Mesenchymal stem cell (in vitro differentiated cells and primary cell): ENCODE data around the gene SARS1.

ENCODE experiments used
- DNase-seq: peaks from one replicate; pipeline ENCODE4 v3.0.0-alpha.2; 2013
- H2AFZ ChIP-seq: one replicate; pipeline ENCODE4 v1.6.1; 2013; ENCODE audit warnings: low read depth, mild to moderate bottlenecking, control low read depth, inconsistent platforms, low read length, moderate library complexity
- H2AK5ac ChIP-seq: 2 replicates; pipeline ENCODE4 v1.6.1; 2013; ENCODE audit warnings: low read length, moderate library complexity, mild to moderate bottlenecking, inconsistent platforms; ENCODE audit not compliant: severe bottlenecking
- H2BK120ac ChIP-seq: one replicate; pipeline ENCODE4 v1.6.1; 2013; ENCODE audit warnings: low read depth, mild to moderate bottlenecking, inconsistent platforms, low read length, moderate library complexity
- H2BK12ac ChIP-seq, 2 experiments: one replicate each; pipeline ENCODE4 v1.6.1; 2013; ENCODE audit warnings: inconsistent platforms in 2 of 2, low read length in 2 of 2, mild to moderate bottlenecking in 2 of 2, moderate library complexity in 2 of 2, control low read depth in 1 of 2
- H2BK15ac ChIP-seq: one replicate; pipeline ENCODE4 v1.6.1; 2013; ENCODE audit warnings: mild to moderate bottlenecking, low read depth, inconsistent platforms; ENCODE audit not compliant: poor library complexity, severe bottlenecking
- H2BK5ac ChIP-seq: 2 replicates; pipeline ENCODE4 v1.6.1; 2013; ENCODE audit warnings: low read depth, mild to moderate bottlenecking, low read length, control low read depth, inconsistent platforms; ENCODE audit not compliant: poor library complexity, severe bottlenecking
- H3K14ac ChIP-seq, 2 experiments: one replicate each; pipeline ENCODE4 v1.6.1; 2013; ENCODE audit warnings: inconsistent platforms in 2 of 2, low read length in 2 of 2, control low read depth in 1 of 2, mild to moderate bottlenecking in 1 of 2, moderate library complexity in 1 of 2
- H3K18ac ChIP-seq, 2 experiments: one replicate each; pipeline ENCODE4 v1.6.1; 2013; ENCODE audit warnings: inconsistent platforms in 2 of 2, low read length in 2 of 2, control low read depth in 1 of 2, low read depth in 1 of 2, mild to moderate bottlenecking in 1 of 2
- H3K23ac ChIP-seq, 2 experiments: one replicate each; pipeline ENCODE4 v1.6.1; 2013; ENCODE audit warnings: inconsistent platforms in 2 of 2, low read length in 2 of 2, mild to moderate bottlenecking in 2 of 2, moderate library complexity in 2 of 2, control low read depth in 1 of 2
- H3K27ac ChIP-seq: 2 replicates; pipeline ENCODE4 v1.5.1; 2013; ENCODE audit warnings: mild to moderate bottlenecking, moderate library complexity, low read length, control low read depth, inconsistent platforms; ENCODE audit not compliant: poor library complexity, severe bottlenecking
- H3K27me3 ChIP-seq, 2 experiments: 2 replicates each; pipeline versions ENCODE4 v1.6.1 to v1.7.0; 2013; ENCODE audit warnings: low read length in 2 of 2, mild to moderate bottlenecking in 2 of 2, moderate library complexity in 2 of 2, control low read depth in 1 of 2, inconsistent platforms in 1 of 2; ENCODE audit not compliant: control insufficient read depth in 1 of 2, insufficient read depth in 1 of 2
- H3K36me3 ChIP-seq, 2 experiments: 2 replicates each; pipeline versions ENCODE4 v1.6.1 to v1.7.0; 2013; ENCODE audit warnings: low read length in 2 of 2, control low read depth in 1 of 2, inconsistent platforms in 1 of 2, low read depth in 1 of 2, mild to moderate bottlenecking in 1 of 2; ENCODE audit not compliant: insufficient read depth in 2 of 2, control insufficient read depth in 1 of 2
- H3K4ac ChIP-seq, 2 experiments: one replicate each; pipeline ENCODE4 v1.6.1; 2013; ENCODE audit warnings: inconsistent platforms in 2 of 2, low read length in 2 of 2, mild to moderate bottlenecking in 2 of 2, moderate library complexity in 2 of 2, control low read depth in 1 of 2, low read depth in 1 of 2
- H3K4me1 ChIP-seq: 2 replicates; pipeline ENCODE4 v1.6.1; 2013; ENCODE audit warnings: low read depth, low read length, control low read depth; ENCODE audit not compliant: control insufficient read depth, insufficient read depth
- H3K4me2 ChIP-seq: 2 replicates; pipeline ENCODE4 v1.6.1; 2013; ENCODE audit warnings: low read length, mild to moderate bottlenecking, inconsistent platforms; ENCODE audit not compliant: poor library complexity, severe bottlenecking
- H3K4me3 ChIP-seq, 2 experiments: 2 replicates each; pipeline versions ENCODE4 v1.5.1 to v1.7.0; 2013; ENCODE audit warnings: low read length in 2 of 2, mild to moderate bottlenecking in 2 of 2, control low read depth in 1 of 2, low read depth in 1 of 2; ENCODE audit not compliant: insufficient read depth in 1 of 2
- H3K79me1 ChIP-seq: replicated peaks from 2 replicates; pipeline ENCODE4 v1.6.1; 2013; ENCODE audit warnings: mild to moderate bottlenecking, control low read depth, low read length, inconsistent platforms; ENCODE audit not compliant: poor library complexity, severe bottlenecking
- H3K9ac ChIP-seq: 2 replicates; pipeline ENCODE4 v1.7.0; 2013; ENCODE audit warnings: mild to moderate bottlenecking, low read length, moderate library complexity
- H3K9me3 ChIP-seq: 2 replicates; pipeline ENCODE4 v1.7.0; 2013; ENCODE audit warnings: mild to moderate bottlenecking, low read length; ENCODE audit not compliant: control insufficient read depth
- H4K8ac ChIP-seq: one replicate; pipeline ENCODE4 v1.6.1; 2013; ENCODE audit warnings: inconsistent platforms, mild to moderate bottlenecking, low read length, moderate library complexity
- H4K91ac ChIP-seq: one replicate; pipeline ENCODE4 v1.6.1; 2013; ENCODE audit warnings: mild to moderate bottlenecking, low read length, inconsistent platforms
- WGBS: methylation state at CpG from one replicate; pipeline ENCODE4 v1.1.7; 2013; ENCODE audit warnings: mixed read lengths; 5-methylcytosine and 5-hydroxymethylcytosine counted together

SARS1 gene

GRCh38 chr1:109254621-109255096 lies 40.9 kb downstream of the SARS1 start:
- Histone ChIP-seq H2BK12ac (peak overlapping the region; percentile 17 to 34), H3K4me2 (no peak overlapping the region), H3K4me1 (peaks cover 52% of the 10 kb centered on the region), H3K27ac (peak overlapping the region; percentile 24), H4K8ac (peak overlapping the region; percentile 93), H2BK15ac (peak overlapping the region; percentile 86), H2AK5ac (peak overlapping the region; percentile 69), H3K36me3 (peaks cover 0 to 23% of the 10 kb centered on the region in 2 experiments), H3K9me3 (no peaks in the 10 kb centered on the region), H3K4me3 (no peak overlapping the region), H3K14ac (peak overlapping the region in 1 of 2 experiments; percentile 5), H3K9ac (no peak overlapping the region), H2BK120ac (no peak overlapping the region), H2AFZ (no peak overlapping the region), H3K18ac (no peak overlapping the region), H4K91ac (peak overlapping the region; percentile 91), H3K23ac (no peak overlapping the region), H2BK5ac (no peak overlapping the region), H3K79me1 (peaks cover 3% of the 10 kb centered on the region), H3K27me3 (peaks cover 0 to 47% of the 10 kb centered on the region in 2 experiments), H3K4ac (peak overlapping the region in 1 of 2 experiments; percentile 70)
- DNase-seq, result no peak
- 84% methylated on average over 7 of the region's 7 CpGs for WGBS

GRCh38 chr1:109255097-109255651 lies 41.5 kb downstream of the SARS1 start:
- no peak overlapping the region for H3K4me2 ChIP-seq
- peaks cover 52% of the 10 kb centered on the region for H3K4me1 ChIP-seq
- no peak overlapping the region for H4K91ac ChIP-seq
- no peak overlapping the region for H2AFZ ChIP-seq
- peak overlapping the region; percentile 28 for H2BK15ac ChIP-seq
- peaks cover 3% of the 10 kb centered on the region for H3K79me1 ChIP-seq
- H3K36me3 ChIP-seq, result peaks cover 0 to 23% of the 10 kb centered on the region in 2 experiments
- no peak overlapping the region for H3K14ac ChIP-seq
- H3K4ac ChIP-seq, result no peak overlapping the region
- peaks cover 0 to 45% of the 10 kb centered on the region in 2 experiments for H3K27me3 ChIP-seq
- H2BK120ac ChIP-seq, result no peak overlapping the region
- no peak overlapping the region for H3K27ac ChIP-seq
- H3K9me3 ChIP-seq, result no peaks in the 10 kb centered on the region
- H4K8ac ChIP-seq, result no peak overlapping the region
- H2AK5ac ChIP-seq, result peak overlapping the region; percentile 69
- no peak overlapping the region for H3K18ac ChIP-seq
- 87% methylated on average over 15 of the region's 15 CpGs for WGBS
- no peak overlapping the region for H2BK5ac ChIP-seq
- DNase-seq, result no peak
- no peak overlapping the region for H3K9ac ChIP-seq
- H3K23ac ChIP-seq, result no peak overlapping the region
- no peak overlapping the region for H3K4me3 ChIP-seq
- no peak overlapping the region for H2BK12ac ChIP-seq

GRCh38 chr1:109255678-109256077 lies 42.0 kb downstream of the SARS1 start:
- peaks cover 47% of the 10 kb centered on the region for H3K4me1 ChIP-seq
- H3K14ac ChIP-seq, result no peak overlapping the region
- H4K91ac ChIP-seq, result no peak overlapping the region
- peaks cover 3% of the 10 kb centered on the region for H3K79me1 ChIP-seq
- no peak overlapping the region for H2BK120ac ChIP-seq
- no peak overlapping the region for H3K27ac ChIP-seq
- DNase-seq, result no peak
- H4K8ac ChIP-seq, result no peak overlapping the region
- no peak overlapping the region for H2BK15ac ChIP-seq
- peaks cover 0 to 20% of the 10 kb centered on the region in 2 experiments for H3K36me3 ChIP-seq
- no peak overlapping the region for H3K4me2 ChIP-seq
- H2BK5ac ChIP-seq, result no peak overlapping the region
- WGBS, result 93% methylated on average over 3 of the region's 5 CpGs
- no peak overlapping the region for H2AFZ ChIP-seq
- no peak overlapping the region for H3K18ac ChIP-seq
- H3K9ac ChIP-seq, result no peak overlapping the region
- H2AK5ac ChIP-seq, result peak overlapping the region; percentile 29
- H2BK12ac ChIP-seq, result no peak overlapping the region
- H3K9me3 ChIP-seq, result no peaks in the 10 kb centered on the region
- peaks cover 0 to 40% of the 10 kb centered on the region in 2 experiments for H3K27me3 ChIP-seq
- no peak overlapping the region for H3K4ac ChIP-seq
- no peak overlapping the region for H3K23ac ChIP-seq
- no peak overlapping the region for H3K4me3 ChIP-seq

- H3K79me1 ChIP-seq, result peaks cover 3% of the 10 kb centered on the region
- H3K4ac ChIP-seq, result no peak overlapping the region
- peaks cover 49% of the 10 kb centered on the region for H3K4me1 ChIP-seq
- H2BK15ac ChIP-seq, result no peak overlapping the region
- H4K8ac ChIP-seq, result no peak overlapping the region
- no peak overlapping the region for H3K18ac ChIP-seq
- no peak for DNase-seq
- no peak overlapping the region for H2BK5ac ChIP-seq
- H2AK5ac ChIP-seq, result peak overlapping the region; percentile 29
- no peak overlapping the region for H4K91ac ChIP-seq
- no peak overlapping the region for H3K23ac ChIP-seq
- no peak overlapping the region for H2AFZ ChIP-seq
- WGBS, result 77% methylated on average over 7 of the region's 7 CpGs
- no peak overlapping the region for H2BK120ac ChIP-seq
- H3K9ac ChIP-seq, result no peak overlapping the region
- H3K4me2 ChIP-seq, result no peak overlapping the region
- H3K14ac ChIP-seq, result no peak overlapping the region
- H3K27me3 ChIP-seq, result peaks cover 0 to 35% of the 10 kb centered on the region in 2 experiments
- H3K9me3 ChIP-seq, result no peaks in the 10 kb centered on the region
- no peak overlapping the region for H3K4me3 ChIP-seq
- H2BK12ac ChIP-seq, result no peak overlapping the region
- H3K36me3 ChIP-seq, result peaks cover 0 to 20% of the 10 kb centered on the region in 2 experiments
- no peak overlapping the region for H3K27ac ChIP-seq
These were observed 42.4 kb downstream of the SARS1 start for GRCh38 chr1:109256085-109256484.
